HL-60 (cell line): ENCODE measurements around the gene RFX7.

Source experiments
- GABPA ChIP-seq: IDR thresholded peaks from 2 replicates; pipeline ENCODE4 v1.6.1; 2012; ENCODE audit warnings: low read depth
- POLR2AphosphoS5 ChIP-seq: IDR thresholded peaks from 2 replicates; pipeline ENCODE4 v1.6.1; 2012; ENCODE audit warnings: low read depth

DNA sequence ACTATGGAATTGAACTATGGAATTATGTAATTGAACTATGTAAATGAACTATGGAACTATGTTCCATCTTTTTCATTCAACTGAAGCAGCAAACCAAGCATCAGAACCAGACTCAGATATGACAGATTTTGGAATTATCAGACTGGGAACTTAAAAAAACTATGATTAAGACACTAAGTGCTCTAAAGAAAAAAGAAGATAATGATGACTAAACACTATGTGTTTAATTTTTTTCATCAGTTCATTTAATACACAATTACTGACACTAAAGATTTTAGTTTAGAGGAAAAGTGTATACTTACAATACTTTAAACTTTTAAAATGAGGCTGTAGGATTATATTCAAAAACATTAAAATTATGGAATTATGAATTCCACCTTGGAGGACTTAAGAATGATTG, 15.3 kb downstream of the RFX7 start:
- no peak for TF ChIP-seq GABPA
- no peak for TF ChIP-seq POLR2AphosphoS5
